AG04449 (cell line): ENCODE results near the gene USF2.

Experiments
- CTCF ChIA-PET: fragments of 350-600 bp; formaldehyde crosslinking; extraction: SDS; loops from one replicate; lab custom pipeline; 2021; ENCODE audit warnings: antibody characterized with exemption; lab: Yijun Ruan, JAX
- POLR2A ChIA-PET: fragments of 400-600, 350-600 bp; formaldehyde crosslinking; extraction: SDS; loops from one replicate; lab custom pipeline; 2020; ENCODE audit warnings: antibody characterized with exemption, inconsistent platforms; lab: Yijun Ruan, JAX
- DNase-seq: peaks from one replicate; pipeline ENCODE4 v3.0.0-alpha.2; 2010; ENCODE audit warnings: low read depth, low spot score
- H3K4me3 ChIP-seq: 2 replicates; pipeline ENCODE4 v1.5.1; 2011; ENCODE audit warnings: low read depth, mild to moderate bottlenecking, control low read depth, low read length
- TF ChIP-seq, protein P1 (sequence below): IDR thresholded peaks from one replicate; pipeline ENCODE4 v1.5.1; 2011; ENCODE audit warnings: mild to moderate bottlenecking, moderate library complexity, low read length, control low read depth, inconsistent platforms; ENCODE audit not compliant: insufficient read depth; ENCODE audit errors: missing control alignments

Gene USF2

DNA sequence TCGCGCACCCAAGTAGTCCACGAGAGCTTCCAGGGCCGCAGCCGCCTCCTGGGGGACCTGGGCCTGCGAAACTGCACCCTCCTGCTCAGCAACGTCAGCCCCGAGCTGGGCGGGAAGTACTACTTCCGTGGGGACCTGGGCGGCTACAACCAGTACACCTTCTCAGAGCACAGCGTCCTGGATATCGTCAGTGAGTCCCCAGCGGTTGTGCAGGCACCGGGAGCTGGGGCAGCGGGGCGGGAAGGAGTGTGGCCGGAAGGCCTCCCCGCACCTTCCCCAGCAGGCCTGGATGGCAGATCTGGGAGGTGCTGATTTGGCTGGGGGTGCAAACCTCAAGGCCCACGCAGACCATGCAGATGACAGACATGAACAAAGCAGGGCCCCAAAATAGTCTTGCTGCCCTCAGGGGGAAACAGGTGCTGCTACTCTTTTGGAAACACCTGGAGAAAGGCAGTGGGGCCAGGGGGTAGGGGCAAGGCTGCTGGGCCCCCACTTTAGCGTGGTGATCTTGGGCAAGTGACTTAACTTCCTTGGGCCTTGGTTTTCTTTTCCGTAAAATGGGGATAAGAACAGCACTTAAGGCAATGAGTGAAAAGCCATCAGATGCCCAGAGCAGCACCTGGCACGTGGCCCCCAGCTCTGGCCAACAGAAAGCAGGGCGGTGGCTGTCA lies 27.2 kb downstream of the USF2 start:
- CTCF ChIA-PET, result no interaction called here
- POLR2A ChIA-PET, result no interaction called here
- no peak for DNase-seq
- H3K4me3 ChIP-seq, result no peak overlapping the region
- TF ChIP-seq, protein P1, sequence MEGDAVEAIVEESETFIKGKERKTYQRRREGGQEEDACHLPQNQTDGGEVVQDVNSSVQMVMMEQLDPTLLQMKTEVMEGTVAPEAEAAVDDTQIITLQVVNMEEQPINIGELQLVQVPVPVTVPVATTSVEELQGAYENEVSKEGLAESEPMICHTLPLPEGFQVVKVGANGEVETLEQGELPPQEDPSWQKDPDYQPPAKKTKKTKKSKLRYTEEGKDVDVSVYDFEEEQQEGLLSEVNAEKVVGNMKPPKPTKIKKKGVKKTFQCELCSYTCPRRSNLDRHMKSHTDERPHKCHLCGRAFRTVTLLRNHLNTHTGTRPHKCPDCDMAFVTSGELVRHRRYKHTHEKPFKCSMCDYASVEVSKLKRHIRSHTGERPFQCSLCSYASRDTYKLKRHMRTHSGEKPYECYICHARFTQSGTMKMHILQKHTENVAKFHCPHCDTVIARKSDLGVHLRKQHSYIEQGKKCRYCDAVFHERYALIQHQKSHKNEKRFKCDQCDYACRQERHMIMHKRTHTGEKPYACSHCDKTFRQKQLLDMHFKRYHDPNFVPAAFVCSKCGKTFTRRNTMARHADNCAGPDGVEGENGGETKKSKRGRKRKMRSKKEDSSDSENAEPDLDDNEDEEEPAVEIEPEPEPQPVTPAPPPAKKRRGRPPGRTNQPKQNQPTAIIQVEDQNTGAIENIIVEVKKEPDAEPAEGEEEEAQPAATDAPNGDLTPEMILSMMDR, result no peak

DNA sequence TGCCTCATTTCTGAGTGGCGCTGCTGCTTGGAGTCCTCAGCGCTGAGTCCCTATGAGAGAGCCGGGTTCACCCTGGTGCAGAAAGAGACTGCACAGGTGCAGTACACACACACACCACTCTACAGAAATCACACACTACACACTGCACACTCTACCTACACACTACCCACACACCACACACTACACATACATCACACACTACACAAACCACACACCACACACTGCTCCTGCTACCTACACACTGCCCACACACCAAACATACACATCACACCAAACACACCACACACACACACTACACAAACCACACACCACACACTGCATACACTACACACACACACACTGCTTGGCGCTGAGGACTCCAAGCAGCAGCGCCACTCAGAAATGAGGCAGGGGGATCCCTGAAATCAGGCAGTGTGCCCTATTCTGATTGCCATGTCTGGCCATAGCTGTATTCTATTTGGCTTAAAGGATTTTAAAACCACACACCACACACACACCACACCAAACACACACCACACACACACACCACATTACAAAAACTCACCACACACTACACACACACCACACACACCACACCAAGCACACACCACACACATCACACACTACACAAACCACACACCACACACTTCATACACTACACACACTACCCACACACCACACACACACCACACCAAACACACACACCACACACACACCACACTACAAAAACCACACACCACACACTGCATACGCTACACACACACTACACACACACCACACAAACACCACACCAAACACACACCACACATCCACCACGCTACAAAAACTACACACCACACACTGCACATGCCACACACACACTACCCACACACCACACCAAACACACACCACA lies 28.1 kb downstream of the USF2 start:
- CTCF ChIA-PET, result no interaction called here
- TF ChIP-seq, protein P1, result no peak

GRCh38 chr19:35297515-35297848 lies 28.7 kb downstream of the USF2 start:
- no peak for DNase-seq
- TF ChIP-seq, protein P1, result no peak
- ChIA-PET CTCF (no interaction called here), POLR2A (no interaction called here)
- no peak overlapping the region for H3K4me3 ChIP-seq

More for the DNA sequence above, 28.1 kb downstream of the USF2 start:
- H3K4me3 ChIP-seq, result no peak overlapping the region
- DNase-seq, result no peak
- POLR2A ChIA-PET, result no interaction called here

DNA sequence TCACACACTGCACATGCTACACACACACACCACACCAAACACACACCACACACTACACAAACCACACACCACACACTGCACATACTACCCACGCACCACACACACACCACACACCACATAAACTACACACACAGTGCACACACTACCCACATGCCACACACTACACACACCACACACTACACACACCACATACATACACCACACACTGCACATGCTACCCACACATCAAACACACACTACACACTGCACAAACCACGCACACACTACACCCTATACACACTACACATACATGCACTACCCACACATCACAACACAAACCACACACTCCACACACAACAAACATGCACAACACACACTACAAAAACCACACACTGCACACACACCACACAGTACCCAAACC lies 29.2 kb downstream of the USF2 start:
- no peak for DNase-seq
- no peak overlapping the region for H3K4me3 ChIP-seq
- TF ChIP-seq, protein P1, result no peak
- ChIA-PET POLR2A (no interaction called here), CTCF (no interaction called here)

GRCh38 chr19:35298561-35298972 lies 29.8 kb downstream of the USF2 start:
- TF ChIP-seq, protein P1, result no peak
- ChIA-PET POLR2A (no interaction called here), CTCF (no interaction called here)
- H3K4me3 ChIP-seq, result no peak overlapping the region
- no peak for DNase-seq
